HEK293 (cell line): ENCODE data around the gene CINP.

ENCODE experiments used
- CTCF ChIA-PET: fragments of 350-600 bp; formaldehyde crosslinking; extraction: SDS; loops from one replicate; lab custom pipeline; 2021; ENCODE audit warnings: antibody characterized with exemption; lab: Yijun Ruan, JAX
- POLR2A ChIA-PET: fragments of 300-600 bp; formaldehyde crosslinking; extraction: SDS; loops from one replicate; lab custom pipeline; 2020; ENCODE audit warnings: antibody characterized with exemption, inconsistent platforms; lab: Yijun Ruan, JAX
- H3K27ac ChIP-seq: fragments of 200-500 bp; sonication (Bioruptor generic); 2 replicates; pipeline ENCODE4 v1.5.1; 2014; ENCODE audit warnings: low read depth, low read length, control low read depth, inconsistent platforms; ENCODE audit errors: extremely low read depth
- H3K36me3 ChIP-seq, 2 experiments: fragments of 200-500 bp in 1 of 2; sonication (Bioruptor generic) in 1 of 2; 1 replicate in 1 of 2; 2 replicates in 1 of 2; pipeline ENCODE4 v1.5.1; 2014 to 2017; ENCODE audit warnings: inconsistent platforms in 2 of 2, low read length in 2 of 2; ENCODE audit not compliant: control insufficient read depth in 2 of 2, insufficient read depth in 1 of 2
- H3K4me1 ChIP-seq: fragments of 200-500 bp; sonication (Bioruptor generic); 2 replicates; pipeline ENCODE4 v1.5.1; 2014; ENCODE audit warnings: mild to moderate bottlenecking, low read length, inconsistent platforms; ENCODE audit not compliant: control insufficient read depth, insufficient read depth
- H3K4me3 ChIP-seq: 2 replicates; pipeline ENCODE4 v1.5.1; 2011; ENCODE audit warnings: low read depth, mild to moderate bottlenecking, control low read depth, low read length, moderate library complexity
- H3K9me3 ChIP-seq: fragments of 200-500 bp; sonication (Bioruptor generic); 2 replicates; pipeline ENCODE4 v1.5.1; 2014; ENCODE audit warnings: low read depth, low read length, inconsistent platforms; ENCODE audit not compliant: control insufficient read depth, insufficient read depth
- ELK4 ChIP-seq: IDR thresholded peaks from 2 replicates; pipeline ENCODE4 v1.6.1; 2011; ENCODE audit warnings: mild to moderate bottlenecking, low read depth, low read length, borderline replicate concordance
- GLIS2 ChIP-seq: fragments of 450-650 bp; formaldehyde crosslinking; IDR thresholded peaks from 2 replicates; pipeline ENCODE4 v1.5.1; 2016; ENCODE audit warnings: missing biosample characterization, missing genetic modification characterization
- HOXD13 ChIP-seq: sonication (generic); formaldehyde crosslinking; IDR thresholded peaks from 2 replicates; pipeline ENCODE4 v1.8.0; 2022; ENCODE audit warnings: missing genetic modification reagents, borderline replicate concordance
- KLF1 ChIP-seq: fragments of 450-650 bp; formaldehyde crosslinking; IDR thresholded peaks from 2 replicates; pipeline ENCODE4 v1.5.1; 2016; ENCODE audit warnings: missing biosample characterization, missing genetic modification characterization
- KLF16 ChIP-seq: fragments of 450-650 bp; formaldehyde crosslinking; IDR thresholded peaks from 2 replicates; pipeline ENCODE4 v1.5.1; 2017; ENCODE audit warnings: missing biosample characterization, missing genetic modification characterization
- KLF9 ChIP-seq: fragments of 450-650 bp; formaldehyde crosslinking; IDR thresholded peaks from 2 replicates; pipeline ENCODE4 v1.5.1; 2016; ENCODE audit warnings: missing biosample characterization, missing genetic modification characterization, low read depth
- MYNN ChIP-seq: fragments of 450-650 bp; formaldehyde crosslinking; IDR thresholded peaks from 2 replicates; pipeline ENCODE4 v1.5.1; 2016; ENCODE audit warnings: missing biosample characterization, missing genetic modification characterization, borderline replicate concordance
- MZF1 ChIP-seq: fragments of 450-650 bp; formaldehyde crosslinking; IDR thresholded peaks from 2 replicates; pipeline ENCODE4 v1.5.1; 2017; ENCODE audit warnings: missing biosample characterization, missing genetic modification characterization, borderline replicate concordance
- SP7 ChIP-seq: fragments of 450-650 bp; formaldehyde crosslinking; IDR thresholded peaks from 2 replicates; pipeline ENCODE4 v1.5.1; 2016; ENCODE audit warnings: missing biosample characterization, missing genetic modification characterization
- ZBTB20 ChIP-seq: fragments of 450-650 bp; formaldehyde crosslinking; IDR thresholded peaks from 2 replicates; pipeline ENCODE4 v1.5.1; 2016; ENCODE audit warnings: missing biosample characterization, missing genetic modification characterization
- ZBTB26 ChIP-seq: fragments of 450-650 bp; formaldehyde crosslinking; optimal IDR thresholded peaks from 2 replicates; pipeline ENCODE3; 2016; ENCODE audit warnings: missing biosample characterization, mild to moderate bottlenecking, missing genetic modification characterization
- ZBTB7A ChIP-seq: fragments of 450-650 bp; formaldehyde crosslinking; IDR thresholded peaks from 2 replicates; pipeline ENCODE4 v1.5.1; 2016; ENCODE audit warnings: low read depth, missing biosample characterization, missing genetic modification characterization
- ZFP37 ChIP-seq: fragments of 450-650 bp; formaldehyde crosslinking; IDR thresholded peaks from 2 replicates; pipeline ENCODE4 v1.5.1; 2016; ENCODE audit warnings: missing biosample characterization, missing genetic modification characterization
- ZFP69B ChIP-seq: fragments of 450-650 bp; formaldehyde crosslinking; IDR thresholded peaks from 2 replicates; pipeline ENCODE4 v1.5.1; 2016; ENCODE audit warnings: missing biosample characterization, missing genetic modification characterization
- ZNF140 ChIP-seq: fragments of 450-650 bp; formaldehyde crosslinking; IDR thresholded peaks from 2 replicates; pipeline ENCODE4 v1.5.1; 2016; ENCODE audit warnings: missing biosample characterization, missing genetic modification characterization
- ZNF157 ChIP-seq: fragments of 450-650 bp; formaldehyde crosslinking; IDR thresholded peaks from 2 replicates; pipeline ENCODE4 v1.5.1; 2016; ENCODE audit warnings: missing biosample characterization, missing genetic modification characterization
- ZNF202 ChIP-seq: fragments of 450-650 bp; formaldehyde crosslinking; IDR thresholded peaks from 2 replicates; pipeline ENCODE4 v1.5.1; 2016; ENCODE audit warnings: missing biosample characterization, missing genetic modification characterization, borderline replicate concordance
- ZNF221 ChIP-seq: fragments of 450-650 bp; formaldehyde crosslinking; IDR thresholded peaks from 2 replicates; pipeline ENCODE4 v1.5.1; 2017; ENCODE audit warnings: missing biosample characterization, missing genetic modification characterization, borderline replicate concordance
- ZNF239 ChIP-seq: fragments of 450-650 bp; formaldehyde crosslinking; IDR thresholded peaks from 2 replicates; pipeline ENCODE4 v1.5.1; 2016; ENCODE audit warnings: missing biosample characterization, missing genetic modification characterization
- ZNF324 ChIP-seq: fragments of 450-650 bp; formaldehyde crosslinking; IDR thresholded peaks from 2 replicates; pipeline ENCODE4 v1.5.1; 2016; ENCODE audit warnings: missing biosample characterization, missing genetic modification characterization
- ZNF335 ChIP-seq: fragments of 450-650 bp; formaldehyde crosslinking; conservative IDR thresholded peaks from 2 replicates; pipeline ENCODE4 v1.5.1; 2016; ENCODE audit warnings: missing biosample characterization, missing genetic modification characterization
- ZNF37A ChIP-seq: fragments of 450-650 bp; IDR thresholded peaks from 2 replicates; pipeline ENCODE4 v1.5.1; 2018; ENCODE audit warnings: missing biosample characterization, missing genetic modification characterization
- ZNF404 ChIP-seq: fragments of 450-650 bp; formaldehyde crosslinking; IDR thresholded peaks from 2 replicates; pipeline ENCODE4 v1.5.1; 2017; ENCODE audit warnings: missing biosample characterization, missing genetic modification characterization
- ZNF423 ChIP-seq: fragments of 450-650 bp; formaldehyde crosslinking; IDR thresholded peaks from 2 replicates; pipeline ENCODE4 v1.5.1; 2016; ENCODE audit warnings: missing biosample characterization, missing genetic modification characterization
- ZNF555 ChIP-seq: fragments of 450-650 bp; formaldehyde crosslinking; conservative IDR thresholded peaks from 2 replicates; pipeline ENCODE4 v1.5.1; 2017; ENCODE audit warnings: missing biosample characterization, mild to moderate bottlenecking, missing genetic modification characterization, inconsistent platforms
- ZNF580 ChIP-seq: fragments of 450-650 bp; formaldehyde crosslinking; IDR thresholded peaks from 2 replicates; pipeline ENCODE4 v1.5.1; 2016; ENCODE audit warnings: missing biosample characterization, missing genetic modification characterization
- ZNF600 ChIP-seq: fragments of 450-650 bp; formaldehyde crosslinking; IDR thresholded peaks from 2 replicates; pipeline ENCODE4 v1.5.1; 2016; ENCODE audit warnings: missing biosample characterization, missing genetic modification characterization
- ZNF664 ChIP-seq: fragments of 450-650 bp; formaldehyde crosslinking; IDR thresholded peaks from 2 replicates; pipeline ENCODE4 v1.5.1; 2016; ENCODE audit warnings: missing biosample characterization, missing genetic modification characterization
- ZNF692 ChIP-seq: fragments of 450-650 bp; formaldehyde crosslinking; IDR thresholded peaks from 2 replicates; pipeline ENCODE4 v1.5.1; 2016; ENCODE audit warnings: missing biosample characterization, missing genetic modification characterization
- ZNF768 ChIP-seq: fragments of 450-650 bp; formaldehyde crosslinking; IDR thresholded peaks from 2 replicates; pipeline ENCODE4 v1.5.1; 2018; ENCODE audit warnings: missing biosample characterization, mild to moderate bottlenecking, missing genetic modification characterization
- ZNF777 ChIP-seq: fragments of 450-650 bp; formaldehyde crosslinking; IDR thresholded peaks from 2 replicates; pipeline ENCODE4 v1.5.1; 2017; ENCODE audit warnings: missing biosample characterization, missing genetic modification characterization, borderline replicate concordance
- ZXDB ChIP-seq: fragments of 450-650 bp; formaldehyde crosslinking; IDR thresholded peaks from 2 replicates; pipeline ENCODE4 v1.5.1; 2016; ENCODE audit warnings: missing biosample characterization, missing genetic modification characterization

The CINP gene

GRCh38 chr14:102304611-102305506 is 57.8 kb downstream of the CINP start, which contains the start of gene MOK:
Gene MOK, minus strand, starts transcription at chr14:102305164. Its CDS starts 196 bp downstream, at chr14:102304968.
- Histone ChIP-seq H3K4me3 (peak within 1 kb of the TSS; percentile 98), H3K4me1 (0 out of 2 replicates have a peak, but pooled peaks cover 2% of the 10 kb centered on the region), H3K9me3 (no peaks in the 10 kb centered on the region), H3K36me3 (no peaks in the 10 kb centered on the region), H3K27ac (peak within 1 kb of the TSS; percentile 34; the same call in 1 of the 2 replicates)
- ChIA-PET CTCF (interaction anchor here (0.5 to 3.6 kb wide), 6 partner anchors 9 to 30 kb away, joined by 3 to 17 read pairs (median 4); no protein-coding TSS in a partner anchor), POLR2A (interaction anchor here (0.6 to 1.4 kb wide), 7 partner anchors 9 to 500 kb away, joined by 3 to 7 read pairs (median 4); partner anchors contain the start of genes CINP and TECPR2)
- TF ChIP-seq ZXDB (tag by site-specific recombination) (peak; percentile 59; the same call in 1 of the 2 replicates), ZNF37A (tag by site-specific recombination) (no peak), ZNF423 (tag by site-specific recombination) (no peak), ZNF404 (no peak), ELK4 (no peak), GLIS2 (tag by site-specific recombination) (peak; percentile 89), ZNF221 (tag by site-specific recombination) (no peak), ZBTB20 (tag by site-specific recombination) (peak; percentile 72; the same call in 1 of the 2 replicates), MYNN (tag by site-specific recombination) (no peak), ZNF335 (tag by site-specific recombination) (peak; percentile 90), ZNF692 (peak; percentile 91), KLF9 (peak; percentile 88), ZNF140 (tag by site-specific recombination) (no peak), ZNF580 (no peak), ZBTB26 (tag by site-specific recombination) (no peak), ZFP69B (tag by site-specific recombination) (peak; percentile 85), HOXD13 (CRISPR knock-in tag) (no peak), ZNF600 (no peak), ZNF239 (tag by site-specific recombination) (no peak), ZNF555 (tag by site-specific recombination) (no peak), ZNF777 (tag by site-specific recombination) (peak; percentile 57; the same call in 1 of the 2 replicates), KLF1 (tag by site-specific recombination) (no peak), ZNF324 (tag by site-specific recombination) (no peak), ZNF202 (tag by site-specific recombination) (no peak), KLF16 (tag by site-specific recombination) (0 out of 2 replicates have a peak, but pooled peaks have one; percentile 59), SP7 (tag by site-specific recombination) (0 out of 2 replicates have a peak, but pooled peaks have one; percentile 25), ZBTB7A (tag by site-specific recombination) (no peak), MZF1 (tag by site-specific recombination) (no peak), ZNF768 (tag by site-specific recombination) (no peak), ZNF157 (no peak), ZNF664 (tag by site-specific recombination) (no peak), ZFP37 (tag by site-specific recombination) (no peak)
